Left renal pelvis (tissue), 4 donors: ENCODE measurements around the gene GBA3. TPM values are rescaled to one million over a fixed set of nuclear protein-coding genes. Genes with fewer than 3 reads are reported as not detected.

Experiments
- DNase-seq, 4 donors: peaks; one replicate each; pipeline ENCODE4 v3.0.0-alpha.2; 2013; ENCODE audit warnings: low read depth in 4 of 4, low spot score in 3 of 4
- polyA plus RNA-seq, 4 donors: library from polyadenylated mRNA; unstranded; fragments of 120-200 nt; gene quantifications; one replicate each; pipeline ENCODE4 v1.2.1, GENCODE V29; 2013; ENCODE audit not compliant: insufficient read length in 4 of 4

The GBA3 gene
- polyA plus RNA-seq, 4 donors: 0.45 to 14.3 (median 12.5) TPM

GRCh38 chr4:22766068-22766467 lies 73.3 kb downstream of the GBA3 start:
- no peak for DNase-seq

DNA sequence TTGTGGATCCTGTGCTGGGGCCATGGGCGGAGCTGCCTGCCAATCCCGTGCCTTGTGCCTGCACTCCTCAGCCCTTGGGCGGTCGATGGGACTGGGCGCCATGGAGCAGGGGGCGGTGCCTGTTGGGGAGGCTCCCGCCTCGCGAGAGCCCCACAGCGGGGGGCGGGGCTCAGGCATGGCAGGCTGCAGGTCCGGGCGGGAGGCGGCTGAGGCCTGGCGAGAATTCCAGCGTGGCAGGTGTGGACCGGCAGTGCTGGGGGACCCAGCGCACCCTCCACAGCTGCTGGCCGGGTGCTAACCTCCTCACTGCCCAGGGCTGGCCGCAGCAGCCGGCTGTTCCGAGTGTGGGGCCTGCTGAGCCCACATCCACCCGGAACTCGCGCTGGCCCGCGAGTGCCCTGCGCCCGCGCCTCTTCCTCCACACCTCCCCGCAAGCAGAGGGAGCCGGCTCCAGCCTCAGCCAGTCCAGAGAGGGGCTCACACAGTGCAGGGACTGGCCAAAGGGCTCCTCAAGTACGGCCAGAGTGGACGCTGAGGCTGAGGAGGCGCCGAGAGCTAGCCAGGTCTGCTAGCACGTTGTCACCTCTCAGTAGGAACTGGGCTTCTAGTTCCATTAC lies 85.9 kb downstream of the GBA3 start:
- DNase-seq: no peak

GRCh38 chr4:22780317-22780716 lies 87.6 kb downstream of the GBA3 start:
- no peak for DNase-seq

GRCh38 chr4:22780797-22781196 lies 88.1 kb downstream of the GBA3 start:
- no peak for DNase-seq

- no peak for DNase-seq
Observed at GRCh38 chr4:22787753-22788375, 95.1 kb downstream of the GBA3 start.

DNA sequence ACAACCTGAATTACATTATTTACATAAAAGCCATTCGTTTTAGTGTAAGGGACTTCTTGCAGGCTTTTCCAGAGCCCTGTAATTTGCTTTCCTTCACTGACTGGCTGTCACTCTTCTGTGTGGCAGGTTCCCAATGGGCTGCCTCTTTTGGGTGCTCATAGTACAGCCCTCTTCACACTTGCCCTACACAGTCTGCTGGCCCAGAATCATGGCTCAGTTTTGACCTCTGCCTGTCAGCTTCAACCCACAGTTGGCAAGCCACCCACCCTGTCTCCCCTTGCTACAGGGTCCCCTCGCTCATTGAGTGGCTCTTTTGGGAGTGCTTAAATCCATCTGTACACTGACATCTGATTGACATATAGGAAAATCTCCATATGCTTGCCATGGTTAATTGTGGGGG lies 97.9 kb downstream of the GBA3 start:
- DNase-seq: no peak

DNA sequence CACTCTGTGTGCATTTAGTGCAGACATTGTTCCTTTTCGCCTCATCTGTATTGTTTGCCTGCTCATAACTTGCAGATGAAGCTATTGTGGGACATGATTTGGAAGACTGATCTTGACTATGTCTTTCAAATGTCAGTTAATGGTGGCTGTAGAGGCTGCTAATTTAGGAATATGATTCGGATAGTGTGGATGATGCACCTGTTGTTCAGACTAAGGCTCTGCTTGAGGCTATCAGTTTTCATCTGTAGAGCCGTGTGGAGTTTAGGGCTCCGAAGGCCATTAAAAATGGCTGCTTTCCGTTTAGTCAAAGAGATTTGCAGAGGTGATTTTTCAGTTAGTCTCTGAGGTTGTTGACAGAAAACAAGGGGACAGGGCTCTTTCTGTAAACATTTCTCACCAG lies 102.0 kb downstream of the GBA3 start:
- DNase-seq: no peak

DNA sequence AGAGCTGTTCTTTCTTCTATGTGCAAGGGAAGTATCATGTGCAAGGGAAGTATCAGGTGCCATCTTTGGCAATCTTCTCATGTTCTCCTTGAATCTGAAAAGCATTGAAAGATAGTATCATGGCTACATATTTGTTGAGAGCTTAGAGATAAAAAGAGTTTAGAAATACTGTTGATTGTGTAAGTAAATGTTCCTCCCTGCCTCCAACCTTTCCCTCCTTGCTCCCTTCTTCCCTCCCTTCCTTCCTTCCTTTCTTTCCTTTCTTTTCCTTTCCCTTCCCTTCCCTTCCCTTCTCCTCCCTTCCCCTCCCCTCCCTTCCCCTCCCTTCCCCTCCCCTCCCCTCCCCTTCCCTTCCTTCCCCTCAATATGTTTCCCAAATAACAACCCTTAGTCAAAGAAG lies 108.7 kb downstream of the GBA3 start:
- DNase-seq: no peak

DNA sequence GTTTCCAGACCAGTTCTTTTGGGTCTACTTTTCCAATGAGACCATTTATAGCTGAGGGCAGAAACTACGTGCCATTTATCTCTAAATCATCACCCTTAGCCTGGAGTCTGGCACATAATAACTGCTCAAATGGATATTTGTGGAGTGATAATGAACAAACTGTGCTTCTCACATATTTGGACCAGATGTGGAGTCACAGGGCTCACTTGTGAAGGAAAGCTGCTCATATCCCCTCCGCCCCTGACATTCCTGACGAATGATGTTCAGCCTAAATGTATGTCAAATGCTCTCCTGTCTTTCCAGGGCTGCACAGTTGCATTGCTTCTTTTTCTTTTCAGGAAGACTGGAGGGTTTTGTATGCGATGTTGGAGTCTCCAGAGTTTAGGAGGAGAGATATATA lies 110.1 kb downstream of the GBA3 start:
- DNase-seq: no peak

- no peak for DNase-seq
Observed at GRCh38 chr4:22803512-22803911, 110.8 kb downstream of the GBA3 start.

DNA sequence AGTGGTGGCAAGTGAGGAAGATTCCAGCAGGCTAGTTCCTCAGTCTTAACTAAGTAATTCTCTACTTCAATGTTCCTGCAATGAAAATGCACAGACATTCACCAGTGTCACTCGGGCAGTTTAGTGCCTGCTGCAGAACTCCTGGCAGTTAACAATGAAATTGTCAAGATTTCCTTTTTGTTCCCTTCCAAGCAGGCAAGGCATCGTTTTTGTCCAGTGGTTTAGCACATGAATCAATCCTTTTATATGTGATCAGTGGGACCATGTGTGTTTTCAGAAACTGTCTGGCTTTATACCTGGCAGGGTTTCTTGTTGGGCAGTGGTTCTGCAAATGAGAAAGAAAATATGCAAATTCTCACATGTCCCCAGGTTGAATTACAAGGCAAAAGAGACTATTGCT lies 122.2 kb downstream of the GBA3 start:
- no peak for DNase-seq

- no peak for DNase-seq
Observed at GRCh38 chr4:22824091-22824490, 131.4 kb downstream of the GBA3 start.

DNA sequence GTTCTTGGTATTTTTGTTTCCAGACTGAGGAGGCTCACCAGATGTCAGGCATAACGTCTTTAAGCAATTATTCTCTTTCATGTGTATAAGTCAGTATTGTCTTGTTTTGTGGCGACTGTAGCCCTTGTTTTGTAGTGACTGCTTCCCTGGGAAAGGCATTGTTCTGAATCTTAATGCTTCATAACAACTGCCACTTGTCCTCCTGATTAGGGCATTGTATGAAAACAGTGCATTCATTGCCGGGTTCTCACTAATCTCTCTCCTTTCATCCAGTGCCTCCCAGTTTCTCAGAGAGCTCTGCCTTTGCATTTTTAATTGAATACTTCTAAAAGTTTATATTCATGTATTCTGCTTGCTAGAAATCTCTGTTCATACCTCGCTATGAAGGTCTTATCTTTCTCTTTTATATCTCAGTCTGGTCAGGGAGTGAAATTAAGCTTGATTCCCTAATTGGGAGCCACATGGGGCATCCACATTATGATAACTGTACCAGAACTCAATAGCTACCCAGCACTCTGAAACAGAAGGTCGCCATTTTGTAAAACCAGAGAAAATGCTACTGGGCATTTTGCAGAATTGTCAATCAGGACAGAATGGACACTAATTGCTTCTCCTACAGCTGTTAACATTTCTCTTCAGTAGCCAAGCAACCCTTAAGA lies 149.8 kb downstream of the GBA3 start:
- DNase-seq: no peak

DNA sequence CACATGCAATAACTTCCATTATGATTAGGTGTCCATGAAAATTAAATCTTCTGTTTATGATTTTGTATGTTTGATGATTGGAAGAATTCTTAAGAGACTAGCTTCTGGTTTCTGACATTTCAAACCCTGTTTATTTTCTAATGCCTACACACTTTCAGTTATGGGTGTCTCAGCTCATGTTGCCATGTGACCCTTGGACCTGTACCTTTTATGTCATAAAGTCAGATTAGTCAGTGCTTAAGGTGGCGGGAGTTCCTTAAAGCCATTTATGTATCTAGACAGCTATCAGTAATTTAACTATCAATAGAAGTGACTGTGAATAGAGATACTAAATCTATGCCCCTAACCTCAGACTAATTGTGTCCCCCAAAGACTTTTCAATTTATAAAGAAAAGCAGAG lies 155.6 kb downstream of the GBA3 start:
- DNase-seq: no peak

DNA sequence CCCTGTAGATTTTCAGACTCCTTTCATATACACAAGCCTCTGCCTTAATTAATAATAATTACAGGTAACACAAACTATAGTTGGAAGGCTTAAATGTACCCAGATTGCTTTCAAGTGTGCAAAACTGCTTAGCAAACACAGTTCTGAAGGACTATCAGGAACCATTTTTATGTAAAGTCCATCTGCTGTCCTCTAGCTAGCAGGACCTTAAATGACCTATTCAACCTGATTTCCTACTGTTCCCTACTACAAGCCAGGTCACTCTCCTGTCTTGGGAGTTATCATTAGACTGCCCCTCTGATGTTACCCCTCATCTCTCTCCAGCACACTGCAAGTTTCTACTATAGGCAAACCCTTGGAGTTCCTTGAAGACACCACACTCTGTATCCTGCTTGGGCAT lies 157.3 kb downstream of the GBA3 start:
- DNase-seq: no peak

DNA sequence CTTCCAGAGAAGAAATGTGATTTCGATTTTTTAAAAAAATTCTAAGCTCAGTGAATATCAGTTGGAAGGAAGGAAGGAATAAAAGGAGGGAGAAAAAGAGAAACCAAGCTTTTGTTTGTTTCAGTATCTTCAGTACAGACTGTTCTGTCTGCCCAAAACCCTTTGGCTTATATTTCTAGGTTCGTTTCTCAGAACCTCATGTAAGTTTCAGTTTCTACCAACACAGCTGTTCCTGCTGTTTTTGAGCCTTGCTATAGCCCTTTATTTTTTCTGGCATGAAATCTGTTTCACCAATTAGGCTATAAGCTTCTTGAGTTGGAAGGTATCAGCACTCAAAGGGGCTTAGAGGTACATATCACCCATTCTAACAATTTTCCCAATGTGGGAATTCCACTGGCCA lies 157.9 kb downstream of the GBA3 start:
- DNase-seq: no peak

DNA sequence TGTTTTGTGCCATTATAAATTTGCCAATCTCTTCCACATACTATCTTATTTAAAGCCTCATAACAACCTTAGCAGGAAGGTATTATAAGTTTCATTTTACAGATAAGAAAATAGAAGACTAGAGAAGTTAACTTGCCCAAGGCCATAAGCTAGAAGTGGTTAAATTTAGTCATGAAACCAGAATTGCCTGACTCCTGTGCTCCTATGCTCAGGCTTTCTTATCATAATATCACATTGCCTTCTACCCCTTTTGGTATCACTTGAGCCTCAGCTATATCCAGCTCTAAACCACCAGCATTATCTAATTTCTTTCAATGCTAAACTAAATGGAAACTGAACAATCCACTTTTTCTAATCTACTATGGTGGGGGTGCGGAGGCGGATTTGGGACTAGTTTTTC lies 164.7 kb downstream of the GBA3 start:
- DNase-seq: no peak

DNA sequence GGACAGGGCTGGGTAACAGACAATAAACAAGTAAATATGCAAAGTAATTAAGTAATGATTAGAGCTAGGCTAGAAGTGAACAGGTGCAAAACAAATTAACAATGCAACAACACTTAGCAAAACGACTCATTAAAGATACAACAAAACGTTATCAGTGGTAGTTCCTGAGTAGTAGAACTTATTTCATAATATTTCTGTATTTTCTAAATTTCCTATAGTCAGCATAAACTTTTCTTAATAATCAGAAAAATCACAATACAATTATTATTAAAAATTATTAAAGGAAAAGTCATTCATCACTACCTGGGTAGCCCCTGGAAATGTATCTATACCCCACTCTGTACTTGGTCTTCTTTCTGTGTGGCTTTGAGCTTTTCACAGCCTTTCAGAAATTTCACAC lies 166.6 kb downstream of the GBA3 start:
- DNase-seq: no peak
